ENCODE data around the gene KDM4C.

Gene KDM4C

DNA sequence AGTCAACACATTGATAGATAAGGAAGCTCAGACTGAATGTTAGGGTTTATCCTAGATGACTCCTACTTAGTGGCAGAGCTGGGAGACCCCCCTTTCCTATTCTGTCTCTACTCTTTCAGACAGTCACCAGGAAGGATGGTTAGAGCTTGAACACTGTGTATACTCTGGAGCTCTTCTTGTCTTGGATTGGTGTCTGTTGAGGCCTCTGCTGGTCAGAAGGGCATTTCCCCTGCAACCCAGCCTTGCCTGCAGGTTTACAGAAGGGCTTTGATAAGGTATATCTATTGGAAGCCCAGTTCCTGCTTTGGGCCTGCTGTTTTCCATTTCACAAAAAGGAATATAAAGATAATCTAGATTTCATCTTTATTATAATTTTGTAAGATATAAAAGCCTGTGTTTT lies 71.8 kb downstream of the KDM4C start:
- no peak overlapping the region for H3K4me3 ChIP-seq (ENCODE audit: control insufficient read depth, low read depth, low read length)
- no peak for DNase-seq (ENCODE audit: low read depth)
- TF ChIP-seq, protein P1, sequence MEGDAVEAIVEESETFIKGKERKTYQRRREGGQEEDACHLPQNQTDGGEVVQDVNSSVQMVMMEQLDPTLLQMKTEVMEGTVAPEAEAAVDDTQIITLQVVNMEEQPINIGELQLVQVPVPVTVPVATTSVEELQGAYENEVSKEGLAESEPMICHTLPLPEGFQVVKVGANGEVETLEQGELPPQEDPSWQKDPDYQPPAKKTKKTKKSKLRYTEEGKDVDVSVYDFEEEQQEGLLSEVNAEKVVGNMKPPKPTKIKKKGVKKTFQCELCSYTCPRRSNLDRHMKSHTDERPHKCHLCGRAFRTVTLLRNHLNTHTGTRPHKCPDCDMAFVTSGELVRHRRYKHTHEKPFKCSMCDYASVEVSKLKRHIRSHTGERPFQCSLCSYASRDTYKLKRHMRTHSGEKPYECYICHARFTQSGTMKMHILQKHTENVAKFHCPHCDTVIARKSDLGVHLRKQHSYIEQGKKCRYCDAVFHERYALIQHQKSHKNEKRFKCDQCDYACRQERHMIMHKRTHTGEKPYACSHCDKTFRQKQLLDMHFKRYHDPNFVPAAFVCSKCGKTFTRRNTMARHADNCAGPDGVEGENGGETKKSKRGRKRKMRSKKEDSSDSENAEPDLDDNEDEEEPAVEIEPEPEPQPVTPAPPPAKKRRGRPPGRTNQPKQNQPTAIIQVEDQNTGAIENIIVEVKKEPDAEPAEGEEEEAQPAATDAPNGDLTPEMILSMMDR (conservative IDR thresholded peaks at IDR 0.05; ENCODE audit: control insufficient read depth, insufficient read depth, low read depth, low read length): no peak

DNA sequence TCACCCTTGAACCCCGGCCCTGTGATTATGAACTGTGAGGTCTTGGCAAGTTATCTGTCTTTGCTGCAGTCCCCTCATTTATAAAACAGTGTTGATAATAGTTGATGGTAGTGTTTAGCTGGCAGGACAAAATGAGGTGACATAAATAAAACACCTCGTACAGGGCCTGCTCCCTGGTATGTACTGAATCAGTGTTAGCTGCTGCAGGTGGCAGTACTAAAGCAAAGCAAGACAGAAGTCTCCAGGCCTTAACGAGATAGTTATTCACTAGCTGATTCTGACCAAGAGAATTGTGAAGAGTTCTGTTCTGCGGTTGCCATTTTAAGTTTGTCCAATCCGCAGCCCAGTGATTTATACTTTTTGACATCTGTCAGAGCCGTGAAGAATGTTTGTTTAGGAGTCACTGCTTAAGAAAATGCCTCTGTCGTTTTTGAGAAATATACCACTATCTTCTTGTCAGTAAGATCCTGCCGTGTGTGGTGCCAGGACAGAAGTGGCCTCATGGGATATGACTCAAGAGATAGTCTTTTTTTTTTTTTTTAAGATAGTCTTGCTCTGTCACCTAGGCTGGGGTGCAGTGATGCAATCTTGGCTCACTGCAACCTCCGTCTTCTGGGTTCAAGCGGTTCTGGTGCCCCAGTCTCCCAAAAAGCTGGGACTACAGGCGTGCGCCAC lies 75.9 kb downstream of the KDM4C start:
- DNase-seq (ENCODE audit: low read depth): peak; percentile 66
- TF ChIP-seq, protein P1 (conservative IDR thresholded peaks at IDR 0.05; ENCODE audit: control insufficient read depth, insufficient read depth, low read depth, low read length): no peak

DNA sequence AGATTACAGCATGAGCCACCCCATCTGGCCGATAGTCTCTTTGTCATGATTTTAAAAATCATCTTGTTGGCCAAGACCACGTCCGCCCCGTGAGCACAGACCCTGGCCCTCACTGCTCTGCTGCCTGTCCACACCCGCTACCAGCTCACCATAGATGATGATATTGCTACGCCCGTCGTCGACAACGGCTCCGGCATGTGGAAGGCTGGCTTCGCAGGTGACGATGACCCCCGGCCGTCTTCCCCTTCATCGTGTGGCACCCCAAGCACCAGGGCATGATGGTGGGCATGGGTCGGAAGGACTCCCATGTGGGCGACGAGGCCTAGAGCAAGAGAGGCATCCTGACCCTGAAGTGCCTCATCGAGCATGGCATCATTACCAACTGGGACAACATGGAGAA lies 76.5 kb downstream of the KDM4C start:
- TF ChIP-seq, protein P1 (conservative IDR thresholded peaks at IDR 0.05; ENCODE audit: control insufficient read depth, insufficient read depth, low read depth, low read length): no peak
- no peak overlapping the region for H3K4me3 ChIP-seq (ENCODE audit: control insufficient read depth, low read depth, low read length)
- no peak for DNase-seq (ENCODE audit: low read depth)

More for the DNA sequence above, 75.9 kb downstream of the KDM4C start:
- no peak overlapping the region for H3K4me3 ChIP-seq (ENCODE audit: control insufficient read depth, low read depth, low read length)

DNA sequence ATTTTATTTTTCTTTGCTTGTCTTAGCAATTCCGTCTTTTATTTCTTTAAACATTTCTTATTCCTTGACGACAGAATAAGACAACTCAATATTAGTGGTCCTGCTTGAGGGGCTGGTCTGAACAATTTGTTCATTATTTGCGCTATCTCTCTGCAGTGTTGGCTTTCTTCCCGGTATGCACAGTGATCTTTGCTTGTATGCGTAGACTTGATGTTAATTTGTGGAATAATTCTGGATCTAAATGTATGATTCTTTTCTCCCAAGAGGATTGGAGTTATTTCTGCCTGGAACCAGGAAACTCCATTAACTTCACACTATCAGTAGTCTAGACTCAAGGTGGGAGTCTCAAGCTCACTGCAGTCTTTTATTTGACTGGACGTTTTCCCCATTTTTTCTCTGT lies 80.4 kb downstream of the KDM4C start:
- DNase-seq (ENCODE audit: low read depth): peak; percentile 9
- TF ChIP-seq, protein P1 (conservative IDR thresholded peaks at IDR 0.05; ENCODE audit: control insufficient read depth, insufficient read depth, low read depth, low read length): no peak
- no peak overlapping the region for H3K4me3 ChIP-seq (ENCODE audit: control insufficient read depth, low read depth, low read length)

DNA sequence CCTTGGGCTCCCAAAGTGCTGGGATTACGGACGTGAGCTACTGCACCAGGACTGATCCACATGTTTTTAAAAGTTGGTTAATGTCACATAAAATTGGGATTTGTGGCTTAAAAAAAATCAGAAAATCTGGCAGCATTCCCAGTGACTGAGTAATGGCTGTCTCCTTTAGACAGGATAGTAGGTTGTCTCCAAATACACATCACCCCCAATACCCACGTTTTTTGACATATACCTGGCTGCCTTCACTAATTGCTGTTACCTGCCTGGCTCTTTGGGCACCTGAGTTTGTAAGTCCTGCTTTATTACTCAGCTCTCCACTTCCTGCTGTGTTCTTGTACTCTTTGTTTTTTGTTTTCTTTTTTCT lies 84.8 kb downstream of the KDM4C start:
- DNase-seq (ENCODE audit: low read depth): peak; percentile 63

DNA sequence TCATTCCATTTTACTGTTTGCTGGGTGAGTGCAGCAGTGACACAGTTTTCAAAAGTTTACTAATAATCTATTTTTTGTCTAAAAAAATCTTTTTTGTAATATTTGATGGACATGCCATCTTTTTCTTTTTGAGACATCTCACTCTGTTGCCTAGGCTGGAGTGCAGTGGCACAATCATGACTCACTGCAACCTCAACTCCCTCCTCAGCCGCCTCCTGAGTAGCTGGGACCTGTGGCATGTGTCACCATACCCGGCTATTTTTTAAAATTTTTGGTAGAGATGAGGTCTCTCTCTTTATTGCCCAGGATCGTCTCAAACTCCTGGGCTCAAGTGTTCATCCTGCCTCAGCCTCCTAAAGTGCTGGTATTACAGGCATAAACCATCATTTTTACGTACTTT lies 86.0 kb downstream of the KDM4C start:
- no peak overlapping the region for H3K4me3 ChIP-seq (ENCODE audit: control insufficient read depth, low read depth, low read length)
- TF ChIP-seq, protein P1 (conservative IDR thresholded peaks at IDR 0.05; ENCODE audit: control insufficient read depth, insufficient read depth, low read depth, low read length): no peak
- DNase-seq (ENCODE audit: low read depth): no peak

More for the DNA sequence above, 84.8 kb downstream of the KDM4C start:
- H3K4me3 ChIP-seq (ENCODE audit: control insufficient read depth, low read depth, low read length): no peak overlapping the region
- TF ChIP-seq, protein P1 (conservative IDR thresholded peaks at IDR 0.05; ENCODE audit: control insufficient read depth, insufficient read depth, low read depth, low read length): no peak

DNA sequence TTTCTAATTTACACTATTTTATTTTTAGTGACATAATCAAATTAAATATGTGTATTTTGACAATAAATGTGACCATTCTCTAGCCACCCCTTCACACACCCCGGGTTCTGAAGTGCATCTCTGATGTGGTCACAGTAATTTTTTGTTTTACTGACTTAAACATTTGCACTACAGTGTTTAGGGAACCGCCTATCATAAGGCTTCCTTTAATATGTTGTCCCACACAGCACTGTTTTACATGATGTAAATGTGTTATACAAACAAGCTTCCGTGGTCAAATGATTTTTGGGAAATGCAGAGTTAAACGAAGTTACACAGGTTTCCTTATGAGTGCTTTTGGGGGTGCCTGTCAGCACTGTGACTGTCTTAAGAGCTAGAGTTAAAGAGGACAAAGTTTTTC lies 86.5 kb downstream of the KDM4C start:
- TF ChIP-seq, protein P1 (conservative IDR thresholded peaks at IDR 0.05; ENCODE audit: control insufficient read depth, insufficient read depth, low read depth, low read length): no peak
- no peak for DNase-seq (ENCODE audit: low read depth)
- H3K4me3 ChIP-seq (ENCODE audit: control insufficient read depth, low read depth, low read length): no peak overlapping the region

Measured in fibroblast of mammary gland (primary cell).